CD4-positive, alpha-beta T cell treated with Interleukin-6 at 100 ng/mL for 8 hours (primary cell): ENCODE measurements around the gene APLP2.
"Not testable (repeated sequence)": the region's sequence is repeated elsewhere in the genome, so short reads cannot be mapped to it uniquely, and the experiment has no call there.

Experiments used
- DNase-seq: peaks from one replicate; pipeline ENCODE4 v3.0.0-alpha.2; 2020; ENCODE audit warnings: mixed read lengths, low spot score

APLP2 gene

GRCh38 chr11:130092661-130093060 lies 23.0 kb downstream of the APLP2 start:
- no peak for DNase-seq

GRCh38 chr11:130094614-130095013 lies 24.9 kb downstream of the APLP2 start:
- no peak for DNase-seq

GRCh38 chr11:130095326-130095725 lies 25.6 kb downstream of the APLP2 start:
- no peak for DNase-seq

- no peak for DNase-seq
Measured at GRCh38 chr11:130096042-130096441, 26.3 kb downstream of the APLP2 start.

GRCh38 chr11:130096823-130097222 lies 27.1 kb downstream of the APLP2 start:
- DNase-seq: no peak

GRCh38 chr11:130097285-130097684 lies 27.6 kb downstream of the APLP2 start:
- DNase-seq: no peak

GRCh38 chr11:130099356-130099755 lies 29.7 kb downstream of the APLP2 start:
- no peak for DNase-seq

GRCh38 chr11:130100381-130101095 lies 30.8 kb downstream of the APLP2 start:
- DNase-seq: no peak

GRCh38 chr11:130101661-130102060 lies 32.0 kb downstream of the APLP2 start:
- DNase-seq: no peak

GRCh38 chr11:130102301-130103249 lies 32.9 kb downstream of the APLP2 start:
- no peak for DNase-seq

GRCh38 chr11:130103296-130103814 lies 33.7 kb downstream of the APLP2 start:
- DNase-seq: no peak

GRCh38 chr11:130106381-130106780 lies 36.7 kb downstream of the APLP2 start:
- no peak for DNase-seq

- DNase-seq: not testable (repeated sequence)
Measured at GRCh38 chr11:130108671-130109070, 39.0 kb downstream of the APLP2 start.

- DNase-seq: no peak
Measured at GRCh38 chr11:130109386-130109785, 39.7 kb downstream of the APLP2 start.

GRCh38 chr11:130110339-130111108 lies 40.8 kb downstream of the APLP2 start:
- no peak for DNase-seq

GRCh38 chr11:130112071-130112830 lies 42.6 kb downstream of the APLP2 start:
- DNase-seq: no peak

- DNase-seq: no peak
Measured at GRCh38 chr11:130114281-130114680, 44.6 kb downstream of the APLP2 start.

- DNase-seq: no peak
Measured at GRCh38 chr11:130114726-130115125, 45.0 kb downstream of the APLP2 start.

- no peak for DNase-seq
Measured at GRCh38 chr11:130115218-130115617, 45.5 kb downstream of the APLP2 start.

GRCh38 chr11:130118165-130118564 lies 48.5 kb downstream of the APLP2 start:
- DNase-seq: no peak

- peak; percentile 24 for DNase-seq
Measured at GRCh38 chr11:130118636-130119387, 49.1 kb downstream of the APLP2 start.
